Calu3 (cell line): ENCODE measurements around the gene AOAH. TPM values are rescaled to one million over a fixed set of nuclear protein-coding genes. Genes with fewer than 3 reads are reported as not detected.

Experiments used
- BruUV-seq: library from RNA; stranded (reverse); fragments of 400-500 nt; replicated peaks from 2 replicates; lab custom pipeline; 2021; lab: Mats Ljungman, UMichigan
- CTCF ChIA-PET: fragments of 300-600 bp; sonication (Branson Sonifier 250); formaldehyde crosslinking; loops from one replicate; lab custom pipeline; 2022; ENCODE audit warnings: antibody characterized with exemption; lab: Charles Lee
- DNase-seq: peaks from one replicate; pipeline ENCODE4 v3.0.0; 2022
- H3K27ac Mint-ChIP-seq: one replicate; pipeline ENCODE4 v1.8.0; 2022; ENCODE audit warnings: mixed read lengths; ENCODE audit not compliant: unreplicated experiment
- H3K27me3 Mint-ChIP-seq: one replicate; pipeline ENCODE4 v1.8.0; 2022; ENCODE audit warnings: mixed read lengths; ENCODE audit not compliant: unreplicated experiment
- H3K36me3 Mint-ChIP-seq: one replicate; pipeline ENCODE4 v1.8.0; 2022; ENCODE audit warnings: mild to moderate bottlenecking, moderate library complexity, mixed read lengths; ENCODE audit not compliant: insufficient read depth, unreplicated experiment
- H3K4me1 Mint-ChIP-seq: one replicate; pipeline ENCODE4 v1.8.0; 2022; ENCODE audit warnings: mild to moderate bottlenecking, low read depth, mixed read lengths; ENCODE audit not compliant: unreplicated experiment
- H3K4me3 Mint-ChIP-seq: one replicate; pipeline ENCODE4 v1.8.0; 2022; ENCODE audit warnings: mild to moderate bottlenecking, low read depth, moderate library complexity, mixed read lengths; ENCODE audit not compliant: unreplicated experiment
- H3K9me3 Mint-ChIP-seq: one replicate; pipeline ENCODE4 v1.8.0; 2022; ENCODE audit warnings: low read depth, mixed read lengths; ENCODE audit not compliant: unreplicated experiment
- CTCF ChIP-seq: fragments of 200-600 bp; IDR thresholded peaks from one replicate; pipeline ENCODE4 v1.8.0; 2022; ENCODE audit warnings: antibody characterized with exemption; ENCODE audit not compliant: unreplicated experiment
- intact Hi-C: fragments of 100-400 bp; cut with micrococcal nuclease; formaldehyde crosslinking; loops from one replicate; pipeline ENCODE4 v1.10.0; 2022; ENCODE audit not compliant: unreplicated experiment
- total RNA-seq: library from RNA; stranded (reverse); gene quantifications from 2 replicates; pipeline ENCODE4 v1.2.3, GENCODE V29; 2022

AOAH gene
- total RNA-seq, 1 experiment from 2014 or later: not detected

GRCh38 chr7:36531951-36532350 lies 192.3 kb downstream of the AOAH start:
- intact Hi-C loops: no loop called here
- Mint-ChIP-seq H3K27me3 (no peaks in the 10 kb centered on the region), H3K4me3 (no peak overlapping the region)

GRCh38 chr7:36530456-36530855 lies 193.8 kb downstream of the AOAH start:
- BruUV-seq: no TSS peak
- DNase-seq: no peak
- intact Hi-C loops: no loop called here
- Mint-ChIP-seq H3K36me3 (no peaks in the 10 kb centered on the region), H3K27me3 (no peaks in the 10 kb centered on the region), H3K27ac (no peak overlapping the region), H3K4me3 (no peak overlapping the region), H3K4me1 (peaks cover 21% of the 10 kb centered on the region), H3K9me3 (no peaks in the 10 kb centered on the region)
- TF ChIP-seq CTCF: no peak
- CTCF ChIA-PET: interaction anchor here (0.6 kb wide), 1 partner anchor 81 kb away, joined by 3 read pairs; no protein-coding TSS in a partner anchor

More at GRCh38 chr7:36531951-36532350, 192.3 kb downstream of the AOAH start:
- no peak for DNase-seq
- BruUV-seq: no TSS peak
- TF ChIP-seq CTCF: no peak
- H3K36me3 Mint-ChIP-seq: no peaks in the 10 kb centered on the region
- H3K9me3 Mint-ChIP-seq: no peaks in the 10 kb centered on the region
- CTCF ChIA-PET: interaction anchor here (0.7 kb wide), 1 partner anchor 382 kb away, joined by 3 read pairs; no protein-coding TSS in a partner anchor
- peaks cover 6% of the 10 kb centered on the region for H3K4me1 Mint-ChIP-seq
- H3K27ac Mint-ChIP-seq: no peak overlapping the region

- CTCF ChIA-PET: interaction anchor here (0.7 kb wide), 1 partner anchor 102 kb away, joined by 3 read pairs; no protein-coding TSS in a partner anchor
- intact Hi-C loops: no loop called here
- H3K4me1 Mint-ChIP-seq: peaks cover 23% of the 10 kb centered on the region
- no peak overlapping the region for H3K4me3 Mint-ChIP-seq
- no peak for DNase-seq
- TF ChIP-seq CTCF: no peak
- no TSS peak for BruUV-seq
- no peak overlapping the region for H3K27ac Mint-ChIP-seq
- no peaks in the 10 kb centered on the region for H3K36me3 Mint-ChIP-seq
- H3K27me3 Mint-ChIP-seq: no peaks in the 10 kb centered on the region
- H3K9me3 Mint-ChIP-seq: no peaks in the 10 kb centered on the region
Observed at GRCh38 chr7:36527549-36527913, 196.8 kb downstream of the AOAH start.

GRCh38 chr7:36526863-36527548 lies 197.3 kb downstream of the AOAH start:
- H3K4me1 Mint-ChIP-seq: peaks cover 23% of the 10 kb centered on the region
- no TSS peak for BruUV-seq
- H3K4me3 Mint-ChIP-seq: no peak overlapping the region
- peak; percentile 39 for DNase-seq
- TF ChIP-seq CTCF: no peak
- peak overlapping the region; percentile 35 for H3K27ac Mint-ChIP-seq
- intact Hi-C loops: no loop called here
- peaks cover 3% of the 10 kb centered on the region for H3K27me3 Mint-ChIP-seq
- no peaks in the 10 kb centered on the region for H3K9me3 Mint-ChIP-seq
- no peaks in the 10 kb centered on the region for H3K36me3 Mint-ChIP-seq
- CTCF ChIA-PET: interaction anchor here (0.7 kb wide), 1 partner anchor 102 kb away, joined by 3 read pairs; no protein-coding TSS in a partner anchor
